Stimulated activated CD4-positive, alpha-beta T cell treated with anti-CD3 and anti-CD28 coated beads, Interleukin-12 subunit alpha, Interleukin-12 subunit beta, amount 100 ng/mL, for 24 hours (primary cell): Measurements from ENCODE around the gene TMED1.

Experiments
- DNase-seq, 2 experiments: peaks; one replicate each; pipeline ENCODE4 v3.0.0-alpha.2; 2020; ENCODE audit warnings: low read depth in 2 of 2

Gene TMED1

GRCh38 chr19:10831987-10832938 is 3.7 kb downstream of the TMED1 start:
- DNase-seq: no peak

GRCh38 chr19:10830931-10831779 is 4.9 kb downstream of the TMED1 start:
- no peak for DNase-seq

GRCh38 chr19:10830370-10830769 is 5.6 kb downstream of the TMED1 start:
- DNase-seq: no peak

- DNase-seq: no peak
Observed at GRCh38 chr19:10829967-10830366, 6.0 kb downstream of the TMED1 start.

- DNase-seq: no peak
Observed at GRCh38 chr19:10828981-10829821, 6.8 kb downstream of the TMED1 start.

GRCh38 chr19:10826846-10827245 is 9.2 kb downstream of the TMED1 start:
- no peak for DNase-seq

- DNase-seq: no peak
Observed at GRCh38 chr19:10826231-10826630, 9.8 kb downstream of the TMED1 start.

- DNase-seq: no peak
Observed at GRCh38 chr19:10823690-10824089, 12.3 kb downstream of the TMED1 start.

GRCh38 chr19:10820173-10820572 is 15.8 kb downstream of the TMED1 start:
- DNase-seq: no peak

- DNase-seq: no peak
Observed at GRCh38 chr19:10819124-10820060, 16.6 kb downstream of the TMED1 start.

GRCh38 chr19:10818301-10819123 is 17.5 kb downstream of the TMED1 start:
- no peak for DNase-seq

GRCh38 chr19:10817291-10818038 is 18.5 kb downstream of the TMED1 start:
- no peak for DNase-seq

GRCh38 chr19:10816691-10817090 is 19.3 kb downstream of the TMED1 start:
- DNase-seq: no peak

GRCh38 chr19:10815969-10816644 is 19.9 kb downstream of the TMED1 start:
- no peak for DNase-seq

GRCh38 chr19:10815007-10815536 is 20.9 kb downstream of the TMED1 start:
- no peak for DNase-seq

- peak in 1 of 2 experiments; percentile 25 for DNase-seq
Observed at GRCh38 chr19:10812902-10813404, 23.1 kb downstream of the TMED1 start.

GRCh38 chr19:10812196-10812595 is 23.8 kb downstream of the TMED1 start:
- DNase-seq: no peak
